Endothelial cell of umbilical vein (primary cell): Measurements from ENCODE around the gene TIGIT. TPM values are rescaled to one million over a fixed set of nuclear protein-coding genes. Genes with fewer than 3 reads are reported as not detected.

Source experiments
- BruUV-seq: library from RNA; stranded (reverse); fragments of 400-500 nt; replicated peaks from 2 replicates; lab custom pipeline; 2021; lab: Mats Ljungman, UMichigan
- CTCF ChIA-PET: fragments of 300-600, 350-600 bp; sonication (Branson Sonifier 250); formaldehyde crosslinking; loops from one replicate; lab custom pipeline; 2021; ENCODE audit warnings: antibody characterized with exemption, inconsistent platforms; lab: Charles Lee
- POLR2A ChIA-PET: fragments of 300-600, 350-600 bp; sonication (Branson Sonifier 250); formaldehyde crosslinking; loops from one replicate; lab custom pipeline; 2021; ENCODE audit warnings: antibody characterized with exemption, inconsistent platforms; lab: Charles Lee
- DNase-seq: peaks from one replicate; pipeline ENCODE4 v3.0.0-alpha.2; 2011; ENCODE audit warnings: low read depth, low spot score
- FAIRE-seq: peaks from 2 replicates; lab custom pipeline; 2011; peaks lifted over from hg19 to GRCh38; lab: Jason Lieb, UNC
- H2AFZ ChIP-seq: 2 replicates; pipeline ENCODE4 v1.6.0; 2012; ENCODE audit warnings: low read depth, low read length, control low read depth, inconsistent platforms
- H3K27ac ChIP-seq: 2 replicates; pipeline ENCODE4 v1.5.1; 2011; ENCODE audit warnings: low read depth, mild to moderate bottlenecking, control low read depth, low read length, moderate library complexity; ENCODE audit not compliant: insufficient read depth
- H3K27me3 ChIP-seq, 2 experiments: 2 replicates each; pipeline versions ENCODE4 v1.6.0 to v1.6.1; 2011; ENCODE audit warnings: low read length in 2 of 2, mixed read lengths in 1 of 2; ENCODE audit not compliant: control insufficient read depth in 2 of 2, insufficient read depth in 2 of 2
- H3K36me3 ChIP-seq, 2 experiments: 2 replicates in 1 of 2; 3 replicates in 1 of 2; pipeline ENCODE4 v1.5.1; 2011; ENCODE audit warnings: low read length in 2 of 2, mild to moderate bottlenecking in 1 of 2, moderate library complexity in 1 of 2; ENCODE audit not compliant: control insufficient read depth in 2 of 2, insufficient read depth in 2 of 2; ENCODE audit errors: extremely low read depth in 1 of 2
- H3K4me1 ChIP-seq: 3 replicates; pipeline ENCODE4 v1.5.1; 2011; ENCODE audit warnings: mild to moderate bottlenecking, low read length; ENCODE audit not compliant: control insufficient read depth, insufficient read depth; ENCODE audit errors: extremely low read depth
- H3K4me2 ChIP-seq: 2 replicates; pipeline ENCODE4 v1.6.1; 2011; ENCODE audit warnings: low read length, control low read depth, mixed read lengths; ENCODE audit not compliant: insufficient read depth
- H3K4me3 ChIP-seq, 3 experiments: fragments of 200-600 bp in 1 of 3; sonication (generic), shearing (Covaris generic) in 1 of 3; replicated peaks in 1 of 3; 2 replicates each; pipeline ENCODE4 v1.5.1; 2011 to 2016; ENCODE audit warnings: control low read depth in 3 of 3, low read length in 3 of 3, mild to moderate bottlenecking in 2 of 3, inconsistent platforms in 1 of 3, low read depth in 1 of 3, moderate library complexity in 1 of 3; ENCODE audit not compliant: insufficient read depth in 1 of 3
- H3K79me2 ChIP-seq: 2 replicates; pipeline ENCODE4 v1.6.0; 2012; ENCODE audit warnings: low read length, inconsistent platforms; ENCODE audit not compliant: control insufficient read depth, insufficient read depth
- H3K9ac ChIP-seq: replicated peaks from 2 replicates; pipeline ENCODE3; 2011; ENCODE audit warnings: low read length, control low read depth; ENCODE audit not compliant: insufficient read depth; ENCODE audit errors: extremely low read depth
- H3K9me1 ChIP-seq: replicated peaks from 3 replicates; pipeline ENCODE4 v1.6.0; 2011; ENCODE audit warnings: mild to moderate bottlenecking, low read length; ENCODE audit not compliant: control insufficient read depth, insufficient read depth; ENCODE audit errors: extremely low read depth
- H3K9me3 ChIP-seq: replicated peaks from 2 replicates; pipeline ENCODE4 v1.5.1; 2012; ENCODE audit warnings: low read length, inconsistent platforms; ENCODE audit not compliant: control insufficient read depth, insufficient read depth
- H4K20me1 ChIP-seq: replicated peaks from 2 replicates; pipeline ENCODE3; 2011; ENCODE audit warnings: mild to moderate bottlenecking, low read length; ENCODE audit not compliant: control insufficient read depth, insufficient read depth; ENCODE audit errors: extremely low read depth
- EZH2 ChIP-seq: IDR thresholded peaks from 2 replicates; pipeline ENCODE4 v1.6.1; 2012; ENCODE audit warnings: borderline replicate concordance, low read depth, mild to moderate bottlenecking, moderate library complexity, low read length, inconsistent platforms; ENCODE audit not compliant: severe bottlenecking
- FOS ChIP-seq: IDR thresholded peaks from 2 replicates; pipeline ENCODE4 v1.6.1; 2011; ENCODE audit warnings: mild to moderate bottlenecking, low read length, moderate library complexity, borderline replicate concordance; ENCODE audit not compliant: insufficient read depth
- GATA2 ChIP-seq: IDR thresholded peaks from 2 replicates; pipeline ENCODE4 v1.7.0; 2011; ENCODE audit warnings: low read depth, mild to moderate bottlenecking, moderate library complexity, mixed read lengths, low read length; ENCODE audit not compliant: insufficient read length, insufficient read depth
- JUN ChIP-seq: IDR thresholded peaks from 2 replicates; pipeline ENCODE4 v1.6.1; 2011; ENCODE audit warnings: borderline replicate concordance, low read depth; ENCODE audit not compliant: insufficient read length, insufficient read depth
- MAX ChIP-seq: IDR thresholded peaks from 2 replicates; pipeline ENCODE4 v1.6.1; 2011; ENCODE audit not compliant: insufficient read depth, insufficient read length
- MYC ChIP-seq: IDR thresholded peaks from one replicate; pipeline ENCODE4 v1.6.1; 2011; ENCODE audit warnings: mild to moderate bottlenecking, low read depth, low read length
- POLR2A ChIP-seq: IDR thresholded peaks from 2 replicates; pipeline ENCODE4 v1.6.1; 2012; ENCODE audit warnings: low read depth, mild to moderate bottlenecking, control low read depth, low read length
- POLR2AphosphoS5 ChIP-seq: IDR thresholded peaks from 2 replicates; pipeline ENCODE4 v1.6.1; 2012; ENCODE audit warnings: low read depth, mild to moderate bottlenecking, control low read depth, low read length, moderate library complexity; ENCODE audit not compliant: insufficient read depth
- dilution Hi-C: fragments of 300-500 bp; cut with MboI; formaldehyde crosslinking; loops from one replicate; pipeline ENCODE4 v1.15.0; 2019; ENCODE audit warnings: low sequenced_read_pairs; ENCODE audit not compliant: extremely low pct_ligation_motif_present
- intact Hi-C: fragments of 100-400 bp; cut with micrococcal nuclease; formaldehyde crosslinking; loops from one replicate; pipeline ENCODE4 v1.10.0; 2022
- polyA plus RNA-seq, 4 experiments: library from polyadenylated mRNA; depleted of rRNA in 3 of 4; stranded (reverse) in 3 of 4; unstranded in 1 of 4; fragments of >200 nt; gene quantifications; 2 replicates each; pipeline versions ENCODE4 v1.2.1 to v1.2.3, GENCODE V29; 2011 to 2012; ENCODE audit warnings: missing spikeins in 1 of 4
- total RNA-seq: library from RNA; stranded (reverse); gene quantifications from 2 replicates; pipeline ENCODE4 v1.2.3, GENCODE V29; 2021
- TF ChIP-seq, protein P1 (sequence below), 2 donors: IDR thresholded peaks; 1 replicate in 1 of 2; 2 replicates in 1 of 2; pipeline ENCODE4 v1.5.1; 2011; ENCODE audit warnings: low read length in 2 of 2, mild to moderate bottlenecking in 2 of 2, moderate library complexity in 2 of 2, control low read depth in 1 of 2, inconsistent platforms in 1 of 2, low read depth in 1 of 2; ENCODE audit not compliant: insufficient read depth in 1 of 2; ENCODE audit errors: extremely low read depth in 1 of 2

The TIGIT gene
- total and polyA plus RNA-seq, 2 donors (not counting 3 experiments of a cell fraction or from before 2014, with no cell fraction given): not detected

DNA sequence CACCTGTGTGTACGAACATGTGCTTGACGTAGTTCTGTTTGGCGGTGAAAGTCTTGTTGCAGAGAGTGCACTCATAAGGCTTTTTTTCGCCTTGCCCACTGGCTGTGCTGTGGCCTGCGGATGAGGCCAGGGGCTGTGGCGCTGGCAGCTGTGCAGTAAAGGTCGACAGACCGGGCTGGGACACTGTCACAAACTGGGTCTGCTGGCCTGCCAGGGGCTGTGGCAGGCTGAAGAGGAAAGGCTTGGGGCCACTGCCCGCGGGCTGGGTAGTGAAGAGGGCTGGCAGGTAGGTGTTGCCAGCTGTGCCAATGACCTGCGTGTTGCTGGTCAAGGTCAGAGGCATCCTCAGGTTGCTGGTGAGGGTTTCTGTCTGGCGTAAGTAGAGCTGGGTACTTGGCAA, 56.4 kb downstream of the TIGIT start:
- Histone ChIP-seq H3K79me2 (no peaks in the 10 kb centered on the region), H3K9ac (no peak overlapping the region), H2AFZ (no peak overlapping the region), H3K4me1 (no peaks in the 10 kb centered on the region), H4K20me1 (peaks cover under 1% of the 10 kb centered on the region), H3K9me1 (no peaks in the 10 kb centered on the region), H3K4me2 (no peak overlapping the region), H3K27ac (no peak overlapping the region), H3K9me3 (no peaks in the 10 kb centered on the region), H3K36me3 (peaks cover 2 to 8% of the 10 kb centered on the region in 2 experiments), H3K4me3 (no peak overlapping the region), H3K27me3 (no peaks in the 10 kb centered on the region)
- BruUV-seq: no TSS peak
- FAIRE-seq (no peak), DNase-seq (no peak)
- intact Hi-C loops: no loop called here
- POLR2A ChIA-PET: no interaction called here
- TF ChIP-seq MAX (no peak), POLR2AphosphoS5 (no peak), FOS (no peak), JUN (no peak), EZH2 (no peak), POLR2A (no peak), MYC (no peak), GATA2 (no peak)
- TF ChIP-seq, protein P1, sequence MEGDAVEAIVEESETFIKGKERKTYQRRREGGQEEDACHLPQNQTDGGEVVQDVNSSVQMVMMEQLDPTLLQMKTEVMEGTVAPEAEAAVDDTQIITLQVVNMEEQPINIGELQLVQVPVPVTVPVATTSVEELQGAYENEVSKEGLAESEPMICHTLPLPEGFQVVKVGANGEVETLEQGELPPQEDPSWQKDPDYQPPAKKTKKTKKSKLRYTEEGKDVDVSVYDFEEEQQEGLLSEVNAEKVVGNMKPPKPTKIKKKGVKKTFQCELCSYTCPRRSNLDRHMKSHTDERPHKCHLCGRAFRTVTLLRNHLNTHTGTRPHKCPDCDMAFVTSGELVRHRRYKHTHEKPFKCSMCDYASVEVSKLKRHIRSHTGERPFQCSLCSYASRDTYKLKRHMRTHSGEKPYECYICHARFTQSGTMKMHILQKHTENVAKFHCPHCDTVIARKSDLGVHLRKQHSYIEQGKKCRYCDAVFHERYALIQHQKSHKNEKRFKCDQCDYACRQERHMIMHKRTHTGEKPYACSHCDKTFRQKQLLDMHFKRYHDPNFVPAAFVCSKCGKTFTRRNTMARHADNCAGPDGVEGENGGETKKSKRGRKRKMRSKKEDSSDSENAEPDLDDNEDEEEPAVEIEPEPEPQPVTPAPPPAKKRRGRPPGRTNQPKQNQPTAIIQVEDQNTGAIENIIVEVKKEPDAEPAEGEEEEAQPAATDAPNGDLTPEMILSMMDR (IDR thresholded peaks at IDR 0.05; ENCODE audit: extremely low read depth in 1 of 2, insufficient read depth in 1 of 2, low read depth in 1 of 2, low read length in 2 of 2): no peak
- dilution Hi-C loops: no loop called here
- CTCF ChIA-PET: no interaction called here
